ENCODE measurements around the gene TREML4.

Gene TREML4

DNA sequence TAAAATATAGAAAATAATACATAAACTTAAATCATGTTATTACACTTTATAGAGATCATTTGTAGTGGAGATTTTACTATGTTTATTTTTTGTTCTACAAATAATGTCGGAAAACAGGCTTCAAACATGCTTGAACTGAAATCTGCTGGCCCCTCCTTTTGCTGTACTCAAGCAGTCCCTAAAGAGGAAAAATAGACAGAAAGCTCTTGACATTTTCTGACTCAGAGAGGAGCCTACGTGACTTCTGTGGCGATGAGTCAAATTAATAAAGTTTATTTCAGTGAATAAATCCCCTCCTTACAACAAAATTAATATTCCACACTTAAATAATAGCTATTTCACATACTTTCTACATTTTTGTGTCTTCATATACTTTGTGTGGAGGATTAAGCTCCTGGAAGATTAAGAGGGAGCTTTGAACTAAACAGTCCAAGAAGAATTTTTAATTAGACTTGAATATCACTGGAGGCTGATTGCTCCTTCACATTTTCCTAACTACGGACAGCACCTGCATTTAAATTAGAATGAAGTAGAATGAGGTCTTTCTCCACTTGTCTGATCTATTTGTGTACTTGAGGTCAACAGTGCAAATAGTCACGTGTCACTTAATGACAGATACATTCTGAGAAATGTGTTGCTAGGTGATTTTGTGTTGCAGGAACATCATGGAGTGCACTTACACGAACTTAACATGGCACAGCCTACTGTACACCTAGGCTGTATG is 60.0 kb downstream of the TREML4 start:
- no peak for DNase-seq
